HUES64 (cell line): ENCODE measurements around the gene CYP2U1.
"Not testable (repeated sequence)": the region's sequence is repeated elsewhere in the genome, so short reads cannot be mapped to it uniquely, and the experiment has no call there.

Experiments
- H3K27ac ChIP-seq: 2 replicates; pipeline ENCODE4 v1.7.0; 2013; ENCODE audit warnings: low read depth, low read length, inconsistent platforms
- H3K27me3 ChIP-seq: 2 replicates; pipeline ENCODE4 v1.6.1; 2013; ENCODE audit warnings: mild to moderate bottlenecking, low read length; ENCODE audit not compliant: insufficient read depth
- H3K36me3 ChIP-seq: 2 replicates; pipeline ENCODE4 v1.6.1; 2013; ENCODE audit warnings: mild to moderate bottlenecking, low read length; ENCODE audit not compliant: insufficient read depth
- H3K4me1 ChIP-seq: 2 replicates; pipeline ENCODE4 v1.6.1; 2013; ENCODE audit warnings: mild to moderate bottlenecking, low read length, moderate library complexity; ENCODE audit not compliant: insufficient read depth
- H3K4me3 ChIP-seq: 2 replicates; pipeline ENCODE4 v1.5.1; 2013; ENCODE audit warnings: mild to moderate bottlenecking, low read length, moderate library complexity
- H3K9ac ChIP-seq: 2 replicates; pipeline ENCODE4 v1.6.1; 2013; ENCODE audit warnings: mild to moderate bottlenecking, low read depth, low read length
- H3K9me3 ChIP-seq: 2 replicates; pipeline ENCODE4 v1.6.1; 2013; ENCODE audit warnings: low read depth, low read length; ENCODE audit not compliant: insufficient read depth
- WGBS: fragments of 150-250, 120-280 bp; methylation state at CpG from one replicate; pipeline ENCODE4 v1.1.7; 2013; ENCODE audit warnings: missing lambda C conversion rate; 5-methylcytosine and 5-hydroxymethylcytosine counted together

Gene CYP2U1

GRCh38 chr4:107900067-107900466 lies 31.3 kb upstream of the CYP2U1 start:
- no peaks in the 10 kb centered on the region for H3K4me1 ChIP-seq
- no peaks in the 10 kb centered on the region for H3K27me3 ChIP-seq
- H3K9ac ChIP-seq: no peak overlapping the region
- WGBS: 93% methylated on average over 4 of the region's 4 CpGs
- H3K4me3 ChIP-seq: no peak overlapping the region
- H3K36me3 ChIP-seq: no peaks in the 10 kb centered on the region
- H3K9me3 ChIP-seq: no peaks in the 10 kb centered on the region
- H3K27ac ChIP-seq: no peak overlapping the region

- H3K9ac ChIP-seq: no peak overlapping the region
- H3K27ac ChIP-seq: no peak overlapping the region
- no peaks in the 10 kb centered on the region for H3K27me3 ChIP-seq
- H3K36me3 ChIP-seq: no peaks in the 10 kb centered on the region
- no peaks in the 10 kb centered on the region for H3K4me1 ChIP-seq
- no peak overlapping the region for H3K4me3 ChIP-seq
- H3K9me3 ChIP-seq: no peaks in the 10 kb centered on the region
- 90% methylated on average over 2 of the region's 3 CpGs for WGBS
These were observed 30.8 kb upstream of the CYP2U1 start for GRCh38 chr4:107900508-107900907.

GRCh38 chr4:107901213-107901934 lies 30.0 kb upstream of the CYP2U1 start:
- Histone ChIP-seq H3K4me1 (peaks cover 5% of the 10 kb centered on the region), H3K36me3 (no peaks in the 10 kb centered on the region), H3K4me3 (no peak overlapping the region), H3K27ac (no peak overlapping the region), H3K9me3 (no peaks in the 10 kb centered on the region), H3K27me3 (no peaks in the 10 kb centered on the region), H3K9ac (no peak overlapping the region)
- WGBS: 89% methylated on average over 2 of the region's 2 CpGs

- Histone ChIP-seq H3K27me3 (no peaks in the 10 kb centered on the region), H3K36me3 (no peaks in the 10 kb centered on the region), H3K9me3 (no peaks in the 10 kb centered on the region), H3K4me3 (no peak overlapping the region), H3K27ac (no peak overlapping the region), H3K4me1 (peaks cover 11% of the 10 kb centered on the region), H3K9ac (no peak overlapping the region)
- 83% methylated on average over 1 of the region's 2 CpGs for WGBS
These were observed 28.6 kb upstream of the CYP2U1 start for GRCh38 chr4:107902715-107903114.

- 85% methylated on average over 3 of the region's 3 CpGs for WGBS
- H3K9ac ChIP-seq, H3K9me3 ChIP-seq, H3K4me3 ChIP-seq, H3K36me3 ChIP-seq, H3K27me3 ChIP-seq, H3K27ac ChIP-seq: not testable (repeated sequence)
- peaks cover 11% of the 10 kb centered on the region for H3K4me1 ChIP-seq
These were observed 26.3 kb upstream of the CYP2U1 start for GRCh38 chr4:107905082-107905481.

- peak overlapping the region; percentile 99 for H3K27ac ChIP-seq
- no peak overlapping the region for H3K4me3 ChIP-seq
- no peaks in the 10 kb centered on the region for H3K27me3 ChIP-seq
- WGBS: 57% methylated on average over 4 of the region's 4 CpGs
- H3K4me1 ChIP-seq: peaks cover 11% of the 10 kb centered on the region
- no peaks in the 10 kb centered on the region for H3K9me3 ChIP-seq
- H3K36me3 ChIP-seq: no peaks in the 10 kb centered on the region
- H3K9ac ChIP-seq: peak overlapping the region; percentile 40
These were observed 24.8 kb upstream of the CYP2U1 start for GRCh38 chr4:107906458-107907100.

- 94% methylated on average over 7 of the region's 7 CpGs for WGBS
- Histone ChIP-seq H3K4me3 (no peak overlapping the region), H3K4me1 (peaks cover 11% of the 10 kb centered on the region), H3K9ac (no peak overlapping the region), H3K27me3 (no peaks in the 10 kb centered on the region), H3K9me3 (no peaks in the 10 kb centered on the region), H3K27ac (no peak overlapping the region), H3K36me3 (no peaks in the 10 kb centered on the region)
These were observed 23.0 kb upstream of the CYP2U1 start for GRCh38 chr4:107908377-107908776.

GRCh38 chr4:107913283-107913899 lies 18.0 kb upstream of the CYP2U1 start:
- H3K27me3 ChIP-seq: no peaks in the 10 kb centered on the region
- no peaks in the 10 kb centered on the region for H3K9me3 ChIP-seq
- H3K4me3 ChIP-seq: no peak overlapping the region
- H3K36me3 ChIP-seq: no peaks in the 10 kb centered on the region
- H3K4me1 ChIP-seq: no peaks in the 10 kb centered on the region; the same call in 1 of the 2 replicates
- H3K27ac ChIP-seq: no peak overlapping the region
- H3K9ac ChIP-seq: no peak overlapping the region
- 45% methylated on average over 2 of the region's 2 CpGs for WGBS

- Histone ChIP-seq H3K9me3 (peaks cover 9% of the 10 kb centered on the region; the same call in 1 of the 2 replicates), H3K36me3 (no peaks in the 10 kb centered on the region), H3K4me3 (no peak overlapping the region), H3K9ac (no peak overlapping the region), H3K4me1 (no peaks in the 10 kb centered on the region), H3K27ac (no peak overlapping the region), H3K27me3 (no peaks in the 10 kb centered on the region)
- 95% methylated on average over 1 of the region's 1 CpG for WGBS
These were observed 16.1 kb upstream of the CYP2U1 start for GRCh38 chr4:107915220-107915619.

- H3K27me3 ChIP-seq: no peaks in the 10 kb centered on the region
- H3K9me3 ChIP-seq: peaks cover 15% of the 10 kb centered on the region; the same call in 1 of the 2 replicates
- no peaks in the 10 kb centered on the region for H3K36me3 ChIP-seq
- no peak overlapping the region for H3K9ac ChIP-seq
- H3K27ac ChIP-seq: no peak overlapping the region
- H3K4me3 ChIP-seq: no peak overlapping the region
- no peaks in the 10 kb centered on the region for H3K4me1 ChIP-seq
These were observed 14.7 kb upstream of the CYP2U1 start for GRCh38 chr4:107916623-107917022.

- Histone ChIP-seq H3K4me3 (no peak overlapping the region), H3K27me3 (no peaks in the 10 kb centered on the region), H3K27ac (no peak overlapping the region), H3K9ac (no peak overlapping the region), H3K4me1 (no peaks in the 10 kb centered on the region), H3K36me3 (no peaks in the 10 kb centered on the region), H3K9me3 (peaks cover 15% of the 10 kb centered on the region; the same call in 1 of the 2 replicates)
- WGBS: 97% methylated on average over 2 of the region's 2 CpGs
These were observed 13.8 kb upstream of the CYP2U1 start for GRCh38 chr4:107917500-107917899.
